Measurements from ENCODE around the gene MRPL42.
A peak's percentile ranks its signal among the peaks of the same experiment; 100 is the strongest.

GRCh38 chr12:93537769-93538168 lies 70.5 kb downstream of the MRPL42 start:
- TF ChIP-seq CTCF (IDR thresholded peaks at IDR 0.05) = peak in 1 of 12 donors; percentile 6
- no peak for TF ChIP-seq POLR2A (IDR thresholded peaks at IDR 0.05)

Measured in heart left ventricle (tissue), 13 donors.